ENCODE results near the gene TFCP2. TPM values are rescaled to one million over a fixed set of nuclear protein-coding genes. Genes with fewer than 3 reads are reported as not detected.
A peak's percentile ranks its signal among the peaks of the same experiment; 100 is the strongest.

TFCP2 gene
- total RNA-seq, 4 donors from 2014 or later: 6.1 to 30.7 (median 19.8) TPM

GRCh38 chr12:51047655-51048540 is 125.0 kb downstream of the TFCP2 start, which contains the start of gene LETMD1:
LETMD1 (plus strand) TSS chr12:51048327; CDS start chr12:51048357, 30 bp downstream.
- Histone ChIP-seq H3K27ac (peak within 1 kb of the TSS; percentile 92 to 95), H3K9me3 (no peaks in the 10 kb centered on the region), H3K4me3 (peak within 1 kb of the TSS; percentile 69 to 84), H3K4me1 (peaks cover 0 to 9% of the 10 kb centered on the region in 2 donors), H3K27me3 (no peaks in the 10 kb centered on the region), H3K36me3 (no peaks in the 10 kb centered on the region)
- intact Hi-C loops (cut with DNase I; ENCODE audit: low total_unique reads): loop anchor here (5.0 kb wide), 1 partner anchor 39 kb away; no protein-coding TSS in a partner anchor
- DNase-seq: peak; percentile 93 to 96
- TF ChIP-seq POLR2A (IDR thresholded peaks at IDR 0.05) (peak; percentile 6 to 64), CTCF (IDR thresholded peaks at IDR 0.05) (peak; percentile 88 to 97 (median 92))

Small RNAs within 50 kb of the gene (small RNA-seq; reads per million reads assigned to genes)
- gene RF00019: not detected
- not detected for gene RNU6-199P

Other genes with a start within 250 kb of the TFCP2 start
- not detected for gene HIGD1C, start 220.6 kb downstream of the TFCP2 start, total RNA-seq
- gene SLC11A2, start 146.8 kb downstream of the TFCP2 start, total RNA-seq: 10 to 100 TPM; 22.9 to 71.0 (median 61.4) TPM
- gene LETMD1, start 124.8 kb downstream of the TFCP2 start, total RNA-seq: 10 to 100 TPM; 45.9 to 81.5 (median 61.5) TPM
- gene CSRNP2, start 89.5 kb downstream of the TFCP2 start, total RNA-seq: 10 to 100 TPM; 21.5 to 39.7 (median 28.9) TPM
- 10 to 100 TPM in 1 of 4 donors, 1 to 10 TPM in 3; 2.6 to 60.6 (median 5.8) TPM for gene POU6F1, start 44.9 kb upstream of the TFCP2 start, total RNA-seq
- gene DAZAP2, start 65.7 kb upstream of the TFCP2 start, total RNA-seq: 100 to 1,000 TPM in 3 of 4 donors, 10 to 100 TPM in 1; 63.3 to 229 (median 192) TPM
- gene SMAGP, start 97.3 kb upstream of the TFCP2 start, total RNA-seq: 10 to 100 TPM in 2 of 4 donors, 1 to 10 TPM in 2; 1.2 to 19.0 (median 9.5) TPM
- gene BIN2, start 151.0 kb upstream of the TFCP2 start, total RNA-seq: 1 to 10 TPM in 3 of 4 donors, under 1 TPM in 1; 0.29 to 5.0 (median 2.3) TPM
- not detected for gene CELA1, start 173.5 kb upstream of the TFCP2 start, total RNA-seq
- 1 to 10 TPM in 1 of 4 donors, under 1 TPM in 2, not detected in 1; under 0.01 to 1.3 (median 0.76) TPM for gene GALNT6, start 218.3 kb upstream of the TFCP2 start, total RNA-seq